ENCODE data around the gene SUSD3. TPM values are rescaled to one million over a fixed set of nuclear protein-coding genes. Genes with fewer than 3 reads are reported as not detected.

The SUSD3 gene
- total RNA-seq, 2 experiments from 2014 or later: 27.1 to 28.8 TPM

DNA sequence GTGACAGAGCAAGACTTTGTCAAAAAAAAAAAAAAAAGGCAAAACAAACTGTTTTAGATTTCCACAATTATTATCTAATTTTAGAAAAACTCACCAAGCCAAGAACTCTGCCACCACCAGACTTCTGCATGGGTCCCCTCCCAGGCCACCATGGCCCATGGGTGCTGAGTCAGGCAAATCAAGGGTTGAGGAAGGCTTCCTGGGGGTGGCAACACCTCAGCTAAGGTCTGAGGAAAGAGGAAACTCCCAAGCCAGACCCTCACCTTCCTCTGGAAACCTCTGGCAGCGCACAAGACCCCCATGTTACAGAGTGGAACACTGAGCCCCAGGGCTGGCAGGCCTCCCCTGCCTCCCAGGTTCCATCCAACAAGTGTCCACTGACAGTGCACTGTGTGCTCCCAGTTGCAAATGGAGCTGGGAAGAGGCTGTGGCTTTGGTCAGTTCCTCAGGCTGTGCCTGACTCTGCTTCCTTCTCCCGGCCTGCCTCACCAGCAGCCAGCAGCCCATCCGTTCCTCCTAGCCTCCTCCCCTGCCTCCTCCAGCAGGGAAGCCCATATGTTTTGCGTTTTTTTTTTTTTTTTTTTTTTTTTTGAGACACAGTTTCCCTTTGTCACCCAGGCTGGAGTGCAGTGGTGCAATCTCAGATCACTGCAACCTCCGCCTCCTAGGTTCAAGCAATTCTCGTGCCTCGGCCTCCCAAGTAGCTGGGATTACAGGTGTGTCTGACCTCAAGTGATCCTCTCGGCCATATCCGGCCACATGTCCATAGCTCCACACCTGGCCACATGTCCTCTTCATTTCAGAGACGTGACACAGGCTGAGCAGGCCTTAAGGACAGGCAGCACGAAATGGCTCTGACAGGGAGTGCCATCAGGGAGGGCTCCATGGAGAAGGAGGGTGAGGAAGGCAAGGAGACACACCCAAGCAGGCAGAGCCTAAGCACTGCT lies 3.5 kb upstream of the SUSD3 start:
- Mint-ChIP-seq H3K27ac (no peak overlapping the region), H3K4me3 (no peak overlapping the region), H3K9me3 (no peaks in the 10 kb centered on the region), H3K36me3 (no peaks in the 10 kb centered on the region), H3K4me1 (peaks cover 22% of the 10 kb centered on the region), H3K27me3 (no peaks in the 10 kb centered on the region)
- DNase-seq: no peak

DNA sequence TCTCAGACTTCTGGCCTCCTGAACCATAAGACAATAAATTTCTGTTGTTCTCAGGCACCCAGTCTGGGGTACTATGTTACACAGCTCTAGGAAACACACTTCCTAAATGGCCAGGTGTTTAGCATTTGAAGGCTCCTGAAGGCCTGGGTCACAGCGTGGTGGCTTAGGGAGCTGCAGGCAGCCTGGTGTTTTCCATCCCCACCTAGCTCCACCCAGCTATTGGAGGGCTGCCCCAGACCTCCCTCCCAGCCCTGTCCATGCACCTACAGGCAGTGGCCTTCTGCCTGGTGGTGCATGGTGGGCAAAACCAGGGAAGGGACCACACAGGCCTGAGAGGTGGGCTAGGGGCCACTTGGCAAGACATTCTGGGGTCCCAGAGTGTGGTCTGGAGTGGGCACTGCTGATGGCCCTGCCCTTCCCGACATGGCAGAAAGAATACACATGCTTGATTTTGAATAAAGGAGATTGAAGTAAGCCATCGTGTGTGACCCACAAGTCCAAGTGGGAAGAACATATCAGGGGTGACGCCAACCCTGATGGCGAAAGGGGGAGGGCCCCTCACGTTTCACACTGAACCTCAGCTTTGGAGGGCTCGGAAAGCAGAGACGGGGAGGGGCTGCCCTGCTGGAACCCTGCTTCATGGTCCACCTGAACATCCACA lies 1.3 kb upstream of the SUSD3 start:
- Mint-ChIP-seq H3K36me3 (peaks cover 9% of the 10 kb centered on the region), H3K27ac (peak overlapping the region; percentile 11), H3K4me3 (no peak overlapping the region), H3K9me3 (no peaks in the 10 kb centered on the region), H3K4me1 (peaks cover 43% of the 10 kb centered on the region), H3K27me3 (no peaks in the 10 kb centered on the region)
- no peak for DNase-seq

GRCh38 chr9:93057703-93058354 lies 672 bp upstream of the SUSD3 start:
- H3K27ac Mint-ChIP-seq: peak overlapping the region; percentile 82
- H3K36me3 Mint-ChIP-seq: peaks cover 9% of the 10 kb centered on the region
- H3K4me3 Mint-ChIP-seq: peak overlapping the region; percentile 55
- peaks cover 49% of the 10 kb centered on the region for H3K4me1 Mint-ChIP-seq
- H3K27me3 Mint-ChIP-seq: no peaks in the 10 kb centered on the region
- no peaks in the 10 kb centered on the region for H3K9me3 Mint-ChIP-seq
- DNase-seq: peak; percentile 32

- Mint-ChIP-seq H3K36me3 (peaks cover 12% of the 10 kb centered on the region), H3K27ac (peak overlapping the region; percentile 95), H3K4me1 (peaks cover 48% of the 10 kb centered on the region), H3K4me3 (peak overlapping the region; percentile 89), H3K27me3 (no peaks in the 10 kb centered on the region), H3K9me3 (no peaks in the 10 kb centered on the region)
- peak; percentile 41 for DNase-seq
These were observed 662 bp downstream of the SUSD3 start for GRCh38 chr9:93059011-93059714.

DNA sequence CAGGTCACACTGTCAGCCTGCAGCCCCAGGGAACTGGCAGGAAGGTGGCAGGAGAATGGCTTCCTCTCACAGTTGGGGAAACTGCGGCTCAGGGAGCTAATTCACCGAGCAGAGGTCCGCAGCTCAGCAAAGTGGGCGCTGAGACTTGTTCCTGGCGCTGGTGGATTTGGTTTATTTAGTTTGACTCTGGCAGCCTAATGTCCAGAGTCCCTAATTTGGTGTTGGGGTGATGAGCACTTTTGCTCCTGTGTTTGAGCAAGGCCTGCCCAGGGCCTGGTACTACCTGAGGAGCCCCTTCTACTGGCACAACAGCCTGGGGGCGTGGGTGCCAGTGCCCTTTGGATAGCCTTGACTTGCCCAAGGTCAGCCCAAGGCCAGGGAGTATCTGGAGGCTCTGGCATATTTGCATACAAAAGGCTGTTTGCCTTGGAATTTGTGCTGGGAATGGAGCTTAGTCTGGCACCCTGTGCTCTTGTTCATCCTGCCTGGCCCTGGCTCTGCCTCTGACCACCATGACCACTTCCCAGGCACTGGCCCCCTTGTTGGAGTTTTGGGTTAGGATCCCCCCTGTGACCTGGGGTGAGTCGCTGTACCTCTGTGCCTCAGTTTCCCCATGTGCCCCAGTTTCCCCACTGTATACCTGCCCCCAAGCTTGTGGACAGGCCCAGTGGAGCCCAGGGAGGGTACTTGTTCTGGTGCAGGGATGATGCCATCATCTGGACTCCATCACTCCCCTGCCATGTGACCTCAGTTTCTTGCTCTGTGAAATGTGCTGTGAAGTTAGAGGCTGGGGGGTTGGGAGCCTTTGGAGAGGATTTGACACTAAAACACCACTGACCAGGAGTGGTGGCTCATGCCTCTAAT lies 1.4 kb downstream of the SUSD3 start:
- peak overlapping the region; percentile 95 for H3K27ac Mint-ChIP-seq
- H3K9me3 Mint-ChIP-seq: no peaks in the 10 kb centered on the region
- H3K36me3 Mint-ChIP-seq: peaks cover 17% of the 10 kb centered on the region
- H3K4me3 Mint-ChIP-seq: peak overlapping the region; percentile 89
- no peaks in the 10 kb centered on the region for H3K27me3 Mint-ChIP-seq
- no peak for DNase-seq
- peaks cover 55% of the 10 kb centered on the region for H3K4me1 Mint-ChIP-seq

- peaks cover 62% of the 10 kb centered on the region for H3K4me1 Mint-ChIP-seq
- peak overlapping the region; percentile 95 for H3K27ac Mint-ChIP-seq
- DNase-seq: peak; percentile 25
- H3K4me3 Mint-ChIP-seq: peak overlapping the region; percentile 89
- peaks cover 23% of the 10 kb centered on the region for H3K36me3 Mint-ChIP-seq
- H3K27me3 Mint-ChIP-seq: no peaks in the 10 kb centered on the region
- no peaks in the 10 kb centered on the region for H3K9me3 Mint-ChIP-seq
These were observed 2.3 kb downstream of the SUSD3 start for GRCh38 chr9:93060746-93061259.

- H3K36me3 Mint-ChIP-seq: peaks cover 25% of the 10 kb centered on the region
- DNase-seq: no peak
- no peaks in the 10 kb centered on the region for H3K27me3 Mint-ChIP-seq
- H3K27ac Mint-ChIP-seq: peak overlapping the region; percentile 95
- peak overlapping the region; percentile 89 for H3K4me3 Mint-ChIP-seq
- H3K9me3 Mint-ChIP-seq: no peaks in the 10 kb centered on the region
- peaks cover 64% of the 10 kb centered on the region for H3K4me1 Mint-ChIP-seq
These were observed 2.8 kb downstream of the SUSD3 start for GRCh38 chr9:93061260-93061751.

GRCh38 chr9:93061791-93062763 lies 3.6 kb downstream of the SUSD3 start:
- H3K4me1 Mint-ChIP-seq: peaks cover 70% of the 10 kb centered on the region
- H3K36me3 Mint-ChIP-seq: peaks cover 29% of the 10 kb centered on the region
- DNase-seq: peak; percentile 48
- H3K27me3 Mint-ChIP-seq: no peaks in the 10 kb centered on the region
- peak overlapping the region; percentile 89 for H3K4me3 Mint-ChIP-seq
- H3K27ac Mint-ChIP-seq: peak overlapping the region; percentile 95
- peaks cover 1% of the 10 kb centered on the region for H3K9me3 Mint-ChIP-seq

- H3K4me1 Mint-ChIP-seq: peaks cover 82% of the 10 kb centered on the region
- H3K27ac Mint-ChIP-seq: peak overlapping the region; percentile 98
- DNase-seq: peak; percentile 90
- peak overlapping the region; percentile 84 for H3K4me3 Mint-ChIP-seq
- no peaks in the 10 kb centered on the region for H3K27me3 Mint-ChIP-seq
- H3K9me3 Mint-ChIP-seq: peaks cover 1% of the 10 kb centered on the region
- H3K36me3 Mint-ChIP-seq: peaks cover 48% of the 10 kb centered on the region
These were observed 6.1 kb downstream of the SUSD3 start for GRCh38 chr9:93064392-93065134.

GRCh38 chr9:93065135-93065720 lies 6.7 kb downstream of the SUSD3 start:
- Mint-ChIP-seq H3K9me3 (peaks cover 1% of the 10 kb centered on the region), H3K27me3 (no peaks in the 10 kb centered on the region), H3K36me3 (peaks cover 49% of the 10 kb centered on the region), H3K27ac (peak overlapping the region; percentile 98), H3K4me1 (peaks cover 82% of the 10 kb centered on the region), H3K4me3 (peak overlapping the region; percentile 84)
- DNase-seq: no peak

DNA sequence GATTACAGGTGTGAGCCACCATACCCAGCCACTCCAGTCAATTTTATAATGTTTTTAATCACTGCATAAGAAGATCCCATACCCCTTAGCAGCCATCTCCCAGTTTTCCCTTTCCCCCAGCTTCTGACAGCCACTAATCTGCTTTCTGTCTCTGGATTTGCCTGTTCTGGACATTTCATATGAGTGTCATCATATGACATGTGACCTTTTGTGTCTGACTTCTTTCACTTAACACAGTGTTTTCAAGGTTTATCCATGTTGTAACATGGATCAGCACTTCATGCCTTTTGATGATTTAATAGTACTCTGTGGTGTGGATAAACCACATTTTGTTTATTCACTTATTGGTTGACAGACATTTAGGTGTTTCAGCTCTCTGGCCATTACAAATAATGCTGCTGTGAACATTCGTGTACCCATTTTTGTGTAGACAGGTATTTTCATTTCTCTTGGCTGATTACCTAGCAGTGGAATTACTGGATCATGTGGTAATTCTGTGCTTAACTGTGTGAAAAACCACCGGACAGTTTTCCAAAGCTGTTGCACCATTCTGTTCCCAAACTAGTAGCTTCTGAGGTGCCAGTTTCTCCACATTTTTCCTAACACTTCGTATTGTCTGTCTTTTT lies 8.6 kb downstream of the SUSD3 start:
- peaks cover 1% of the 10 kb centered on the region for H3K9me3 Mint-ChIP-seq
- H3K27me3 Mint-ChIP-seq: no peaks in the 10 kb centered on the region
- peak overlapping the region; percentile 82 for H3K27ac Mint-ChIP-seq
- H3K4me3 Mint-ChIP-seq: no peak overlapping the region
- H3K4me1 Mint-ChIP-seq: peaks cover 71% of the 10 kb centered on the region
- peaks cover 47% of the 10 kb centered on the region for H3K36me3 Mint-ChIP-seq
- DNase-seq: no peak
